Fibroblast of mammary gland (primary cell): ENCODE data around the gene OTUB1.

Source experiments
- DNase-seq: peaks from one replicate; pipeline ENCODE4 v3.0.0-alpha.2; 2010; ENCODE audit warnings: low read depth
- H3K4me3 ChIP-seq: 2 replicates; pipeline ENCODE4 v1.5.1; 2011; ENCODE audit warnings: low read depth, mild to moderate bottlenecking, low read length, moderate library complexity; ENCODE audit not compliant: control insufficient read depth
- TF ChIP-seq, protein P1 (sequence below): conservative IDR thresholded peaks from 2 replicates; pipeline ENCODE4 v1.5.1; 2011; ENCODE audit warnings: low read depth, low read length, inconsistent platforms; ENCODE audit not compliant: control insufficient read depth, insufficient read depth

OTUB1 gene

GRCh38 chr11:64007160-64007628, 21.0 kb downstream of the OTUB1 start:
- peak; percentile 46 for DNase-seq
- peak overlapping the region; percentile 30 for H3K4me3 ChIP-seq
- TF ChIP-seq, protein P1, sequence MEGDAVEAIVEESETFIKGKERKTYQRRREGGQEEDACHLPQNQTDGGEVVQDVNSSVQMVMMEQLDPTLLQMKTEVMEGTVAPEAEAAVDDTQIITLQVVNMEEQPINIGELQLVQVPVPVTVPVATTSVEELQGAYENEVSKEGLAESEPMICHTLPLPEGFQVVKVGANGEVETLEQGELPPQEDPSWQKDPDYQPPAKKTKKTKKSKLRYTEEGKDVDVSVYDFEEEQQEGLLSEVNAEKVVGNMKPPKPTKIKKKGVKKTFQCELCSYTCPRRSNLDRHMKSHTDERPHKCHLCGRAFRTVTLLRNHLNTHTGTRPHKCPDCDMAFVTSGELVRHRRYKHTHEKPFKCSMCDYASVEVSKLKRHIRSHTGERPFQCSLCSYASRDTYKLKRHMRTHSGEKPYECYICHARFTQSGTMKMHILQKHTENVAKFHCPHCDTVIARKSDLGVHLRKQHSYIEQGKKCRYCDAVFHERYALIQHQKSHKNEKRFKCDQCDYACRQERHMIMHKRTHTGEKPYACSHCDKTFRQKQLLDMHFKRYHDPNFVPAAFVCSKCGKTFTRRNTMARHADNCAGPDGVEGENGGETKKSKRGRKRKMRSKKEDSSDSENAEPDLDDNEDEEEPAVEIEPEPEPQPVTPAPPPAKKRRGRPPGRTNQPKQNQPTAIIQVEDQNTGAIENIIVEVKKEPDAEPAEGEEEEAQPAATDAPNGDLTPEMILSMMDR, result no peak

- DNase-seq, result peak; percentile 27
- TF ChIP-seq, protein P1, result no peak
- peak overlapping the region; percentile 30 for H3K4me3 ChIP-seq
Measured at GRCh38 chr11:64007629-64008282, 21.5 kb downstream of the OTUB1 start.

- TF ChIP-seq, protein P1, result no peak
- no peak overlapping the region for H3K4me3 ChIP-seq
- DNase-seq, result no peak
Measured at GRCh38 chr11:64008283-64008913, 22.2 kb downstream of the OTUB1 start.

- TF ChIP-seq, protein P1, result no peak
- DNase-seq, result no peak
- no peak overlapping the region for H3K4me3 ChIP-seq
Measured at GRCh38 chr11:64008914-64009633, 22.8 kb downstream of the OTUB1 start.

DNA sequence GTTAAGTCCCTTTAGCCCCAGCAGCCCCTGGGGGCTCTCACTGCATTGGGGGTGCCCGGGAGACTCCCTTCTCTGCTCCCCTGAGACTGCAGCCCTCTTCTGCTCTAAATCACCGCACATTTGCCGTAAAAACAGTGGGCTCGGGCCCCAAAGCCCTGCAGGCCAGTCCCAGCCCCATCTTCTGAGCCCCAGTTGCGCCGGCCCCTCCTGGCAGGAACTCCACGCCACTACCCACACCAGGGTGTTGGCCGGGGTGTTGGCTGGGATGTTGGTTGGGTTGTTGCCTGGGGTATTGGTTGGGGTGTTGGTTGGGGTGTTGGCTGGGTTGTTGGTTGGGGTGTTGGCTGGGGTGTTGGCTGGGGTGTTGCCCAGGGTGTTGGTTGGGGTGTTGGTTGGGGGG, 23.5 kb downstream of the OTUB1 start:
- no peak for DNase-seq
- TF ChIP-seq, protein P1, result no peak
- no peak overlapping the region for H3K4me3 ChIP-seq

DNA sequence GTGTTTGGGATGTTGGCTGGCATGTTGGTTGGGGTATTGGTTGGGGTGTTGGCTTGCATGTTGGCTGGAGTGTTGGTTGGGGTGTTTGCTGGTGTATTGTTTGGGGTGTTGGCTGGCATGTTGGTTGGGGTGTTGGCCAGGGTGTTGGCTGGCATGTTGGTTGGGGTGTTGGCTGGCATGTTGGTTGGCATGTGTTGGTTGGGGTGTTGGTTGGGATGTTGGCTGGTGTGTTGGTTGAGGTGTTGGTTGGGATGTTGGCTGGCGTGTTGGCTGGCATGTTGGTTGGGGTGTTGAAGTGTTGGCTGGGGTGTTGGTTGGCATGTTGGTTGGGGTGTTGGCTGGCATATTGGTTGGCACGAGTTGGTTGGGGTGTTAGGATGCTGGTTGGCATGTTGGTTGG, 24.5 kb downstream of the OTUB1 start:
- TF ChIP-seq, protein P1, result no peak
- DNase-seq, result no peak
- H3K4me3 ChIP-seq, result no peak overlapping the region
